ENCODE data around the gene HDAC8.

The HDAC8 gene

GRCh38 chrX:72294497-72294896, 278.1 kb downstream of the HDAC8 start:
- DNase-seq (ENCODE audit: low read depth), result peak; percentile 13

GRCh38 chrX:72282302-72282701, 290.3 kb downstream of the HDAC8 start:
- no peak for DNase-seq (ENCODE audit: low read depth)

GRCh38 chrX:72280321-72280845, 292.3 kb downstream of the HDAC8 start:
- DNase-seq (ENCODE audit: low read depth), result peak; percentile 84

All from ELR (cell line).